Heart right ventricle (tissue), 16 donors: Measurements from ENCODE around the gene HAS3. TPM values are rescaled to one million over a fixed set of nuclear protein-coding genes. Genes with fewer than 3 reads are reported as not detected.
"Not testable (repeated sequence)": the region's sequence is repeated elsewhere in the genome, so short reads cannot be mapped to it uniquely, and the experiment has no call there.

Source experiments
- ATAC-seq, 8 donors: fragments of 200-7000 bp; cut with Tn5 transposase; one replicate each; pipeline ENCODE4 v1.9.1; 2020; ENCODE audit warnings: mild to moderate bottlenecking in 8 of 8, moderate library complexity in 8 of 8, moderate number of reproducible peaks in 1 of 8
- DNase-seq, 2 donors: peaks; one replicate each; pipeline ENCODE4 v3.0.0-alpha.2; 2020
- H3K27ac ChIP-seq, 10 donors: fragments of 200-600 bp; sonication (generic) in 2 of 10; one replicate each; pipeline versions ENCODE4 v1.5.0 to v1.8.0; 2020 to 2022; ENCODE audit warnings: mild to moderate bottlenecking in 3 of 10
- H3K27me3 ChIP-seq, 7 donors: fragments of 200-600 bp; one replicate each; pipeline ENCODE4 v1.8.0; 2021 to 2022; ENCODE audit warnings: mild to moderate bottlenecking in 2 of 7
- H3K36me3 ChIP-seq, 9 donors: fragments of 200-600 bp; sonication (generic) in 1 of 9; one replicate each; pipeline versions ENCODE4 v1.5.0 to v1.8.0; 2020 to 2022; ENCODE audit warnings: mild to moderate bottlenecking in 2 of 9
- H3K4me1 ChIP-seq, 9 donors: fragments of 200-600 bp; sonication (generic) in 1 of 9; one replicate each; pipeline versions ENCODE4 v1.5.0 to v1.8.0; 2020 to 2022; ENCODE audit warnings: mild to moderate bottlenecking in 4 of 9
- H3K4me3 ChIP-seq, 10 donors: fragments of 200-600 bp; sonication (generic) in 2 of 10; one replicate each; pipeline versions ENCODE4 v1.5.0 to v1.8.0; 2020 to 2022; ENCODE audit warnings: mild to moderate bottlenecking in 7 of 10, moderate library complexity in 2 of 10
- H3K9me3 ChIP-seq, 11 donors: fragments of 200-600 bp in 10 of 11; sonication (generic) in 2 of 11; one replicate each; pipeline versions ENCODE4 v1.5.0 to v1.8.0; 2013 to 2022; ENCODE audit warnings: mild to moderate bottlenecking in 2 of 11, control low read depth in 1 of 11, moderate library complexity in 1 of 11
- WGBS, 2 donors: extraction: QIAGEN DNeasy Blood & Tissue Kit; methylation state at CpG; one replicate each; pipeline ENCODE4 v1.1.7; 2013; ENCODE audit warnings: inconsistent platforms in 1 of 2; 5-methylcytosine and 5-hydroxymethylcytosine counted together
- intact Hi-C, 10 donors: fragments of 100-400 bp; cut with DNase I; formaldehyde crosslinking; loops; one replicate each; pipeline versions ENCODE4 v1.11.1 to v1.14.2; 2022
- polyA plus RNA-seq, 2 donors: library from polyadenylated mRNA; stranded (reverse); fragments of 200-250 nt; gene quantifications; one replicate each; pipeline ENCODE4 v1.2.3, GENCODE V29; 2013
- total RNA-seq, 10 donors: library from RNA; stranded (reverse); fragmentation: NEBNext Ultra II Directional in 3 of 10; extraction: Animal tissue kit (Norgen Biotek cat#: 25700) in 3 of 10; gene quantifications; one replicate each; pipeline versions ENCODE4 v1.2.1 to v1.2.4, GENCODE V29; 2021 to 2023
- TF ChIP-seq, protein P1 (sequence below), 9 donors: fragments of 200-600 bp; sonication (generic) in 2 of 9; IDR thresholded peaks; one replicate each; pipeline versions ENCODE4 v1.5.0 to v1.8.0; 2021 to 2022; ENCODE audit warnings: antibody characterized with exemption in 9 of 9, mild to moderate bottlenecking in 5 of 9, moderate library complexity in 1 of 9
- donor health status: Arrhythmogenic right ventricular cardiomyopathy.
- donor health status: ischemic (EF 13 %, LVEDD 7.1; RV severe dilation, severe dysfunction).
- donor health status: healthy with polysubstance abuse.
- donor health status: DM: no; HTN: yes; CAD: no.
- donor health status: DM: no; HTN: no; CAD: no.
- donor health status: ischemic (EF 25% LVEDD 6.9; RV normal size, moderate dysfunction).
- donor health status: ischemic (EF 25% LVEDD 5.7; RV mildly dilated, moderate dysfunction).
- donor health status: healthy.
- donor health status: DM: yes; HTN: yes; CAD: no.
- donor health status: Ischemic cardiomyopathy.
- donor health status: ischemic (EF 35%, LVEDD 5.7; RV mildly dilated, moderate dysfunction).
- donor health status: nonischemic (EF 11% LVEDD 7.7; RV severe dilation, severe dysfunction).
- donor health status: DM: yes; HTN: yes; CAD: no.
- donor health status: PGD.
- donor health status: ischemic (EF 29% LVEDD 5.4; RV normal size, mild dysfunction).
- donor health status: nonischemic (EF 23%, LVEDD 6.1; RV moderate dilation, normal function).

Gene HAS3
- total and polyA plus RNA-seq, 12 donors, result 0.15 to 1.8 (median 0.38) TPM

DNA sequence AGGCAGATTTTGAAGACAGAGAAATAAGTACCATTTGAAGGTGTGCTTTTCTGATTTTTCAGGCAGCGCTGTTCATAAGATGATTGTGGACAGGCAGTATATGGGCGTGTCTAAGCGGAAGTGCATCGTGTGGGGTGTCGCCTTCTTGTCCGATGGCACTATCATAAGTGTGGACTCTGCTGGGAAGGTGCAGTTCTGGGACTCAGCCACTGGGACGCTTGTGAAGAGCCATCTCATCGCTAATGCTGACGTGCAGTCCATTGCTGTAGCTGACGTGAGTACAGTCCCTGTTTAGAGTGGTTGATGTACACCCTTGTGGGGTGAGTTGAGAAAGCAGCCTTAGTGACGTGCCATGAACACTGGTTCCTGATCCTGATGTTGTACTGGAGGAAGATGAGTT, 37.7 kb downstream of the HAS3 start:
- intact Hi-C loops, result no loop called here
- H3K27ac ChIP-seq, result no peak overlapping the region
- H3K27me3 ChIP-seq, result no peaks in the 10 kb centered on the region
- WGBS, 2 donors, result 83 to 86% methylated on average over 11 of the region's 11 CpGs
- peaks cover 0 to 100% (median 19%) of the 10 kb centered on the region in 9 donors for H3K36me3 ChIP-seq
- no peak for ATAC-seq
- DNase-seq, result no peak
- H3K4me3 ChIP-seq, result no peak overlapping the region
- no peaks in the 10 kb centered on the region for H3K9me3 ChIP-seq
- TF ChIP-seq, protein P1, sequence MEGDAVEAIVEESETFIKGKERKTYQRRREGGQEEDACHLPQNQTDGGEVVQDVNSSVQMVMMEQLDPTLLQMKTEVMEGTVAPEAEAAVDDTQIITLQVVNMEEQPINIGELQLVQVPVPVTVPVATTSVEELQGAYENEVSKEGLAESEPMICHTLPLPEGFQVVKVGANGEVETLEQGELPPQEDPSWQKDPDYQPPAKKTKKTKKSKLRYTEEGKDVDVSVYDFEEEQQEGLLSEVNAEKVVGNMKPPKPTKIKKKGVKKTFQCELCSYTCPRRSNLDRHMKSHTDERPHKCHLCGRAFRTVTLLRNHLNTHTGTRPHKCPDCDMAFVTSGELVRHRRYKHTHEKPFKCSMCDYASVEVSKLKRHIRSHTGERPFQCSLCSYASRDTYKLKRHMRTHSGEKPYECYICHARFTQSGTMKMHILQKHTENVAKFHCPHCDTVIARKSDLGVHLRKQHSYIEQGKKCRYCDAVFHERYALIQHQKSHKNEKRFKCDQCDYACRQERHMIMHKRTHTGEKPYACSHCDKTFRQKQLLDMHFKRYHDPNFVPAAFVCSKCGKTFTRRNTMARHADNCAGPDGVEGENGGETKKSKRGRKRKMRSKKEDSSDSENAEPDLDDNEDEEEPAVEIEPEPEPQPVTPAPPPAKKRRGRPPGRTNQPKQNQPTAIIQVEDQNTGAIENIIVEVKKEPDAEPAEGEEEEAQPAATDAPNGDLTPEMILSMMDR (IDR thresholded peaks at IDR 0.05), result no peak
- no peaks in the 10 kb centered on the region for H3K4me1 ChIP-seq

DNA sequence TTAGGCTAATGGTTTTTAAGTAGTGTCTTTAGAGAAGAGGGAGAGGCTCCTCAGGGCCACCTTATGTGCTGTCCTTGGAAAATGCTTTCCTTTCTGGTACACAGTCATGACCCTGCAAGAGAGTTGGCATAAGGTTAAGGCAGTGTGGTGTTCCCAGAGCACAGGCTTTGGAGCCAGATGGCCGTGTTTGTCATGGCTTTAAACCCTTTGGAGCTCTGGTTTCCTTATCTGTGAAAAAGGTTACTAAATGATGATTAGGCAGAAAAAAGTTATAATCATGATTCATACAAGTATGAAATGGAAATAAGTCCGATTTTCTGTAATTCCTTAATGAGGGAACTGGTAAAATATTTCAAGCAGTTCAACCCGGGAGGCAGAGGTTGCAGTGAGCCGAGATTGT, 40.2 kb downstream of the HAS3 start:
- H3K4me1 ChIP-seq, result no peaks in the 10 kb centered on the region
- no peak overlapping the region for H3K4me3 ChIP-seq
- peak in 1 of 8 donors; percentile 56 for ATAC-seq
- no peaks in the 10 kb centered on the region for H3K27me3 ChIP-seq
- no peaks in the 10 kb centered on the region for H3K9me3 ChIP-seq
- no peak overlapping the region for H3K27ac ChIP-seq
- DNase-seq, result no peak
- H3K36me3 ChIP-seq, result peaks cover 0 to 97% (median 8%) of the 10 kb centered on the region in 9 donors
- WGBS, 2 donors, result 72 to 87% methylated on average over 4 of the region's 4 CpGs
- TF ChIP-seq, protein P1 (IDR thresholded peaks at IDR 0.05), result no peak
- intact Hi-C loops, result no loop called here

DNA sequence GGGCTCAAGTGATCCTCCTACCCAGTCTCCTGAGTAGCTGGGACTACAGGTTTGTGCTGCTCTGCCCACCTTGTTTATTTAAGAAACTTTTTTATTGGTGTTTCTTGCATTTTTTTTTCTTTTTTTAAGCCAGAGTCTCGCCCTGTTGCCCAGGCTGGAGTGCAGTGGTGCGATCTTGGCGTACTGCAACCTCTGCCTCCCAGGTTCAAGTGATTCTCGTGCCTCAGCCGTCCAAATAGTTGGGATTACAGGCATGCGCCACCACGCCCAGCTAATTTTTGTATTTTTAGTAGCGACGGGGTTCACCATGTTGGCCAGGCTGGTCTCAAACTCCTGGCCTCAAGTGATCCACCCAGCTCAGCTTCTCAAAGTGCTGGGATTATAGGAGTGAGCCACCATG, 44.2 kb downstream of the HAS3 start:
- WGBS, 2 donors, result 85 to 86% methylated on average over 9 of the region's 9 CpGs
- not testable (repeated sequence) for DNase-seq, ATAC-seq, H3K4me3 ChIP-seq, H3K9me3 ChIP-seq, H3K4me1 ChIP-seq, H3K27ac ChIP-seq, H3K27me3 ChIP-seq
- intact Hi-C loops, result loop anchor here in 9 of 10 donors (1.0 to 5.0 kb wide), 6 partner anchors 133 to 139 kb away; no protein-coding TSS in a partner anchor
- peaks cover 0 to 97% (median 29%) of the 10 kb centered on the region in 9 donors for H3K36me3 ChIP-seq

DNA sequence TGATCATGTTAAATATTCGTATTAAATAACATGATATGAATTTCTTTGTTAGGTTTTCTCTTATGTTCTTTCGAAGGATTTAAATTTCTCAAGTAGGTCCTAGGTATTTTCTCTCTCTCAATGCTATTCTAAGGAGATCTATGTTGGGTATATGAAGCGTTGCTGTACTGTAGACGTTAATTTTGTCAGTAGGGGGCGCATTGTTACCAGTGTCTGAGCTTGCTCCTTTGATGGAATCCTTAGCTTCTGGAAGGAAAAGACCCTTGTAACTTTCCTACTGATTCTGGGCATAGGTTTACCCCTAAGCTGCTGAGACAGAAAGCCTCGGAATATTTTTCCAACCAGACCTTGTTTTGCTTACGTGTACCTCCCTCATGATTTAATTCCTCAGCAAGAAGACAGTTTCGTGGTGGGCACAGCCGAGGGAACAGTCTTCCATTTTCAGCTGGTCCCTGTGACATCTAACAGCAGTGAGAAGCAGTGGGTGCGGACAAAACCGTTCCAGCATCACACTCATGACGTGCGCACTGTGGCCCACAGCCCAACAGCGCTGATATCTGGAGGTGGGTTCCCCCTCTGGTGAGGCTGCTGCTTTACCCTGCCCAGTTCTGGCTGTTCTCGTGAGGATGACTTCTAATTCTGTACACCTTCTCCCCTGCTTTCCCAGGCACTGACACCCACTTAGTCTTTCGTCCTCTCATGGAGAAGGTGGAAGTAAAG, 44.9 kb downstream of the HAS3 start:
- Histone ChIP-seq H3K36me3 (peaks cover 0 to 97% (median 36%) of the 10 kb centered on the region in 9 donors), H3K4me3 (no peak overlapping the region), H3K9me3 (no peaks in the 10 kb centered on the region), H3K27me3 (no peaks in the 10 kb centered on the region), H3K27ac (no peak overlapping the region), H3K4me1 (no peaks in the 10 kb centered on the region)
- ATAC-seq (peak; percentile 62 to 89 (median 81)), DNase-seq (peak in 1 of 2 donors; percentile 75)
- intact Hi-C loops, result loop anchor here in 8 of 10 donors (1.0 to 5.0 kb wide), 5 partner anchors 132 to 138 kb away; no protein-coding TSS in a partner anchor
- TF ChIP-seq, protein P1 (IDR thresholded peaks at IDR 0.05), result peak; percentile 64 to 90 (median 83)
- 60 to 66% methylated on average over 16 of the region's 16 CpGs for WGBS, 2 donors

DNA sequence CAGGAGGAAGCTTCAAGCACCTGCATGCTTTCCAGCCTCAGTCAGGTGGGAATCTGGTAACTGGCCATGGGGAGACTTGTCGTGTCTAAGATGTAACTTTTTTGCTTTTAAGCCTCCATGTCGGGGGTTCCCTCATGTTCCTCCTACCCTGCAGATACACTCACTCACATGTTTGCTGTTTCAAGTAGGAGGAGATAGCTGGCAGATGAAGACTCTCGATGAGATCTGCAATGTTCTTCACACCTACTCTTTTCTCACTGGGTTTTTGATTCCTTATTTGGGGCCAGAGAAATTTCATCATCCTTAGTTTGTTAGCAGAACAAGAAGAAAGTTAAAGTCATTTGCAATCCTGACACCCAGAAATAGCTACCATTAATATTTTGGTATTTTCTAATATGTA, 51.7 kb downstream of the HAS3 start:
- whole genome bisulfite sequencing, 2 donors, result 88 to 90% methylated on average over 3 of the region's 3 CpGs
- H3K27me3 ChIP-seq, result no peaks in the 10 kb centered on the region
- ATAC-seq (no peak), DNase-seq (no peak)
- H3K4me3 ChIP-seq, result no peak overlapping the region
- TF ChIP-seq, protein P1 (IDR thresholded peaks at IDR 0.05), result no peak
- H3K9me3 ChIP-seq, result no peaks in the 10 kb centered on the region
- no peak overlapping the region for H3K27ac ChIP-seq
- H3K36me3 ChIP-seq, result peaks cover 3 to 100% (median 61%) of the 10 kb centered on the region in 9 donors
- H3K4me1 ChIP-seq, result no peaks in the 10 kb centered on the region
- intact Hi-C loops, result no loop called here
